GM21529 (cell line): Measurements from ENCODE around the gene OR2A25.

ENCODE experiments used
- ATAC-seq: cut with Tn5 transposase; IDR thresholded peaks from one replicate; pipeline ENCODE4 v1.9.1; 2021; ENCODE audit not compliant: unreplicated experiment

OR2A25 gene

GRCh38 chr7:144069953-144070352, 342 bp downstream of the OR2A25 start:
- no peak for ATAC-seq

DNA sequence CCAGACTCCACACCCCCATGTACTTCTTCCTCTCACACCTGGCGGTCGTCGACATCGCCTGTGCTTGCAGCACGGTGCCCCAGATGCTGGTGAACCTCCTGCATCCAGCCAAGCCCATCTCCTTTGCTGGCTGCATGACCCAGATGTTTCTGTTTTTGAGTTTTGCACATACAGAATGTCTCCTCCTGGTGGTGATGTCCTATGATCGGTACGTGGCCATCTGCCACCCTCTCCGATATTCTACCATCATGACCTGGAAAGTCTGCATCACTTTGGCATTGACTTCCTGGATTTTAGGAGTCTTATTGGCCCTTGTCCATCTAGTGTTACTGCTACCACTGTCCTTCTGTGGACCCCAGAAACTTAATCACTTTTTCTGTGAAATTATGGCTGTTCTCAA, 4.8 kb downstream of the OR2A25 start:
- ATAC-seq = no peak

DNA sequence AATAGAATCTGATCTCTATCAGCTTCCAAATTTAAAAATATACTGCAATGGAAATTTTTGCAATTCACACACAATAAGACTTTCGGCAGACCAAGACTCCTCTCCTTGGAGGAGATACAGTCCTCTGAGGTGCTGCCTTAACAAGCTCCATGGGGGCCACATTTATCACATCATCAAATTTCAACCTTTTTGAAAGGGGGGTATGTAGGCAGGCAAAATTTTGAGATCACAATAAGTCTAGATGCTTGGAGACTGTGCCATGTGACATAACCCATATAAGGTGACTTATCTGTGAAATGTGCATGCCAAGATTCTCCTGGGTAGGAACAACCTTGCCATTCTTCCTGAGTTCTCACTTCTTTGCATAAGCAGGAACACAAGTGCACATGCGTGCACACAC, 16.4 kb downstream of the OR2A25 start, which contains the start of gene OR2A12:
Gene OR2A12, plus strand, starts transcription at position 301 of the 400 bp plus-strand sequence. CDS start 8,830 bp downstream, outside the sequence.
- no peak for ATAC-seq

DNA sequence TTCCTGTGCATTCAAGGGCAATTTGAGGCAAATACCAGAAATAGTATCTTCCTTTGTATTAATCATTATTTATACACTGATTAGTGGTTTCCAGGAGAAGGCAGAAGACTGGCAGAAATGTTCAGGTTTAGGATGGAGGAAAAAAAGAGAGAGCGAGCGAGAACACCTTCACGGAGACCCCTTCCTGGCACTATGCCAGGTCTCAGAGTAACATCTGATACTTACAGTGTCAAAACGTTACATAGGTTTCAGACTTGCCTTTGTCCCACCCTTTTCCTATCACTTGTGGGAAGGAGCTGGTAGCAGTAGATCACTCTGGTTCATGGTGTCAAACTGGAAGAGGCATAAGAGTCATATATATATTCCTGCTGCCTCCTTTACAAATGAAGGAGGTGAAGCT, 17.1 kb downstream of the OR2A25 start:
- ATAC-seq = no peak

DNA sequence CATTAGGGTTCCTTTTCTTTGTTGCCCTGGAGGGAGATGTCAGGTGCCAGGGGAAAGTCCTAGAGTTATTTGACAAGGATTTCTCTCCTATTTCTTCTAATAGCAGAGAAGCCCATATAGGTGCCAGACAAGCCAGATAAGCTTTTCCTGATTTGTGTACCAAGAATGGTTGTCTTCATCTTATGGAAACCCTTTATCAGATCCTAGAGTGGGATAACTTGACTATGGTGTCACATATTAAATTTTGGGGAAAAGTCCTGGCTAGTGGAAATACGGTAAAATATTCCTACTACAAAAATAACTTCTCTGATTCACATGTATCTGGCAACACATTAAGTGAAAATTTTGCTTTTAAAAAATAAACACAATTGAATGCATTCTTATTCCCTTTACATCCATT, 17.6 kb downstream of the OR2A25 start:
- ATAC-seq = no peak

DNA sequence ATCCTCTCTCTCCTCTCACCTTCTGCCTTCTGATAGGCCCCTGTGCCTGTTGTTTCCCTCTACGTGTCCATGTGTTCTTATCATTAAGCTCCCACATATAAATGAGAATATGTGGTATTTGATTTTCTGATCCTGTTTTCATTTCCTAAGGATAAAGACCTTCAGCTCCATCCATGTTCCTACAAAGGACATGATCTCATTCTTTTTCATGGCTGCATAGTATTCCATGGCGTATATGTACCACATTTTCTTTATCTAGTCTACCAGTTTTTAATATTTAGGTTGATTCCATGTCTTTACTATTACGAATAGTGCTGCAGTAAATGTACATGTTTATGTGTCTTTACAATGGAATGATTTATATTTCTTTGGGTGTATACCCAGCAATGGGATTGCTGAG, 21.1 kb downstream of the OR2A25 start:
- no peak for ATAC-seq

GRCh38 chr7:144098776-144099175, 29.2 kb downstream of the OR2A25 start:
- no peak for ATAC-seq

DNA sequence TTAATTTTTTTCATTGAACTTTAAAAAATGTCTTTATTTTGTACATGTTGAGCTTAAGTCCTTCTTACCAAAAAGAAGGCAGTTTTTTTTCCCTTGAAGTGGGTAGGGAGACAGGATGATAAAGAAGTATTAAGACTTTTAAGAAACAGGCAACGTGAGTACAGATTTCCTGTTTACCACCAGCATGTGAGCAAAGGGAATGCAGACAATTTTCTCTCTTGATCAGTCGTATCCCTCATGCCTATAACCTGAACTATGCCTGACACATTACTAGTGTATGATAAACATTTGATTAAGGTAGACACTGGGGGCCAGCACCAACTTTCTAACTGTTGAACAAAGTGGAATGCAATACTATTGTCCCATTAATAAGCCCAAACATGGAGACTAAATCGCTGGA, 31.0 kb downstream of the OR2A25 start:
- ATAC-seq = no peak

GRCh38 chr7:144102041-144102440, 32.4 kb downstream of the OR2A25 start:
- ATAC-seq = no peak

- ATAC-seq = no peak
Observed at GRCh38 chr7:144105211-144105610, 35.6 kb downstream of the OR2A25 start.

DNA sequence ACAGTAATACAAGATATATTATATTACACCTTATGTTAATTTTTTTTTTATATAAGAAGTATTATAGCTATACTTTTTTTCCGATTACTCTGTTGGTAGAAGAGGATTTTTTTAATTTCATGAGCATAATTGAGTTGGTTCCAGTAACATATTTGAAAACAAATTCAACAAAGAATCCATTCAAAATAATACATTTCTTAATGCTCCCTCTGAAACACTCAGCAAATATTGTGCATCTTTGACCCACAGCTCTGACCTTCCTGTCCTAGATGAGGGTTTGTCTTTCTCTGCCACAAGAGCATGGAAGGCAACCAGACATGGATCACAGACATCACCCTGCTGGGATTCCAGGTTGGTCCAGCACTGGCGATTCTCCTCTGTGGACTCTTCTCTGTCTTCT, 39.7 kb downstream of the OR2A25 start, which contains the start of gene OR2A2:
Gene OR2A2, plus strand, starts transcription at position 301 of the 400 bp plus-strand sequence. Its CDS starts 0 bp downstream, at position 301.
- no peak for ATAC-seq

DNA sequence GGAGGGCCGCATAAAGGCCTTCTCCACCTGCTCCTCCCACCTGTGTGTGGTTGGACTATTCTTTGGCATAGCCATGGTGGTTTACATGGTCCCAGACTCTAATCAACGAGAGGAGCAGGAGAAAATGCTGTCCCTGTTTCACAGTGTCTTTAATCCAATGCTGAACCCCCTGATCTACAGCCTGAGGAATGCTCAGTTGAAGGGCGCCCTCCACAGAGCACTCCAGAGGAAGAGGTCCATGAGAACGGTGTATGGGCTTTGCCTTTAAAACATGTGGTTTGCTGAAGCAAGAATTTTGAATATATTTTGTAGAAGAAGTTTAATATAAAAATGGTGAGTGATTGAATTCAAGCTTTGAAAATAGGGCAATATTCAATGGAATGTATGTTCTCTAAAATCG, 40.7 kb downstream of the OR2A25 start:
- no peak for ATAC-seq

- ATAC-seq = no peak
Observed at GRCh38 chr7:144113651-144114050, 44.0 kb downstream of the OR2A25 start.

DNA sequence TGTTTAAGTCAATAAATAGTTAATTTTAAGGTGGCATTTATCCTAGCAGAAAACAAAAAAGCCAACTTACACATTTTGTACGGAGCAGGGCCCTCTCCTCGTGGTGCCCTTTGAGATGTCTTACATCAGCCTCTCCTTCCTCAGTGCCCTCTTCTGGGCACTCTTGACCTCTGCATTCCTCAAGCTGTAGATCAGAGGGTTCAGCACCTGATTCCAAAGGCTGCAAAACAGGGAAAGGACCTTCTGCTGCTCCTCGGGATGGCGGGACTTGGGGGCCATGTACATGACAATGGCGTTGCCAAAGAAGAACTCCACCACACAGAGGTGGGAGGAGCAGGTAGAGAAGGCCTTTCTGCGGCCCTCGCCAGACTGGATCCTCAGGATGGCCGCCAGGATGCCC, 48.7 kb downstream of the OR2A25 start:
- ATAC-seq = no peak

GRCh38 chr7:144122876-144123275, 53.3 kb downstream of the OR2A25 start, which contains the start of gene OR2A14:
OR2A14 (plus strand) TSS chr7:144123176; CDS start chr7:144129113, 5,937 bp downstream.
- no peak for ATAC-seq
